ENCODE results near the gene EHF. TPM values are rescaled to one million over a fixed set of nuclear protein-coding genes. Genes with fewer than 3 reads are reported as not detected.
A peak's percentile ranks its signal among the peaks of the same experiment; 100 is the strongest.

EHF gene
- total and polyA plus RNA-seq, 9 of the 15 experiments (the other 6 are each of a cell fraction or from before 2014, with no cell fraction given), result 0.04 to 0.54 (median 0.37) TPM

DNA sequence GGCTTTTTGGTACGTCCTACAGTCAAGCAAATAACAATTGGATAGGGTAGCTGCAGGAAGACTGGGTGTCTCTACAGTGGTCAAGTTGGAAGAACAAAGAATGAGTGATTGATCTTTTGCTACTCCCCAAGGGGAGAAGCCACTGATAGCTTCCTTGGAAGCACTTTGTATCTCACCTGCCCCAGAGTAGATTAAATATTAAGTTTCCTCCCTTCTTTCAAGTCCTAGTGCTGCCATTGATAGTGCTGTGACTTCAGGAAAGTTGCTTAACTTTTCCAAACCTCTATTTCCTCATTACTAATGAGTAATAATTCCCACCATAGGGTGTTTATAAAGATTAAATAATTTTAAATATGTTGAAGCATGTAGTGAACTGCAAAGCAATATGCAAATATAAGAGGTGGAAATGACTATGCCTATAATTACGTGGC is 35.6 kb upstream of the EHF start:
- peaks cover 0 to 38% of the 10 kb centered on the region in 2 experiments; a peak in 3 of 5 replicates for H3K4me1 ChIP-seq (replicated peaks in 1 of 2; ENCODE audit: control insufficient read depth in 2 of 2, insufficient read depth in 2 of 2, low read length in 2 of 2)
- FAIRE-seq, result no peak
- H3K9me1 ChIP-seq (ENCODE audit: control insufficient read depth, insufficient read depth, low read length), result no peaks in the 10 kb centered on the region
- no peak overlapping the region for H3K9ac ChIP-seq (ENCODE audit: insufficient read depth in 1 of 2, low read depth in 2 of 2, low read length in 2 of 2)
- ChIA-PET CTCF (ENCODE audit: low intra/inter-chr PET ratio) (interaction anchor here (1.0 to 4.3 kb wide), 3 partner anchors 17 to 313 kb away, joined by 3 to 73 read pairs (median 16); no protein-coding TSS in a partner anchor), POLR2A (interaction anchor here (0.9 to 1.4 kb wide), 2 partner anchors 17 to 314 kb away, joined by 3 to 5 read pairs; no protein-coding TSS in a partner anchor)
- H3K79me2 ChIP-seq (ENCODE audit: control insufficient read depth, insufficient read depth, low read length), result no peaks in the 10 kb centered on the region
- WGBS (ENCODE audit: insufficient coverage, low coverage, missing lambda C conversion rate), result 47% methylated on average over 2 of the region's 2 CpGs
- no TSS peak for BruUV-seq (replicated peaks)
- in situ Hi-C loops (cut with MboI) (loop anchor here (5.0 kb wide), 1 partner anchor 307 kb away; no protein-coding TSS in a partner anchor), intact Hi-C loops (cut with micrococcal nuclease) (loop anchor here (5.0 kb wide), 1 partner anchor 807 kb away; no protein-coding TSS in a partner anchor)
- no peaks in the 10 kb centered on the region for H3K36me3 ChIP-seq (ENCODE audit: control insufficient read depth, insufficient read depth, low read length)
- no peak overlapping the region; the same call in 2 of the 3 replicates for H3K27ac ChIP-seq (ENCODE audit: extremely low read depth, low read depth, low read length)
- no peak overlapping the region for H3K4me3 ChIP-seq
- ATAC-seq, result no peak
- H3K27me3 ChIP-seq (ENCODE audit: control insufficient read depth in 2 of 2, insufficient read depth in 2 of 2, low read length in 2 of 2), result peaks cover 0 to 7% of the 10 kb centered on the region in 2 experiments; a peak in 3 of 5 replicates
- H3K4me2 ChIP-seq (ENCODE audit: insufficient read depth, low read length), result no peak overlapping the region
- TF ChIP-seq, protein P1, sequence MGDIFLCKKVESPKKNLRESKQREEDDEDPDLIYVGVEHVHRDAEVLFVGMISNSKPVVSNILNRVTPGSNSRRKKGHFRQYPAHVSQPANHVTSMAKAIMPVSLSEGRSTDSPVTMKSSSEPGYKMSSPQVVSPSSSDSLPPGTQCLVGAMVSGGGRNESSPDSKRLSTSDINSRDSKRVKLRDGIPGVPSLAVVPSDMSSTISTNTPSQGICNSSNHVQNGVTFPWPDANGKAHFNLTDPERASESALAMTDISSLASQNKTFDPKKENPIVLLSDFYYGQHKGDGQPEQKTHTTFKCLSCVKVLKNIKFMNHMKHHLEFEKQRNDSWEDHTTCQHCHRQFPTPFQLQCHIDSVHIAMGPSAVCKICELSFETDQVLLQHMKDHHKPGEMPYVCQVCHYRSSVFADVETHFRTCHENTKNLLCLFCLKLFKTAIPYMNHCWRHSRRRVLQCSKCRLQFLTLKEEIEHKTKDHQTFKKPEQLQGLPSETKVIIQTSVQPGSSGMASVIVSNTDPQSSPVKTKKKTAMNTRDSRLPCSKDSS (IDR thresholded peaks at IDR 0.05; ENCODE audit: low read depth, partially characterized antibody), result no peak
- no peak for TF ChIP-seq CEBPG (CRISPR knock-in tag; IDR thresholded peaks at IDR 0.05)
- TF ChIP-seq CEBPG (tag; conservative IDR thresholded peaks at IDR 0.05 in 1 of 2, IDR thresholded peaks at IDR 0.05 in 1 of 2), result peak; percentile 67; a peak in 3 of 4 replicates
- peak; percentile 48; the same call in 1 of the 2 replicates for TF ChIP-seq CEBPB (tag; IDR thresholded peaks at IDR 0.05)
- DNase-seq (ENCODE audit: extremely low read depth in 1 of 4, low spot score in 3 of 4), result no peak
- H4K20me1 ChIP-seq (replicated peaks; ENCODE audit: control insufficient read depth, insufficient read depth, low read length), result no peaks in the 10 kb centered on the region
- H2AFZ ChIP-seq (ENCODE audit: low read depth, low read length), result 0 out of 2 replicates have a peak overlapping the region, but pooled peaks have one; percentile 25
- H3K9me3 ChIP-seq (replicated peaks; ENCODE audit: control insufficient read depth, insufficient read depth, low read depth, low read length), result no peaks in the 10 kb centered on the region

Data from K562 (cell line).